ENCODE measurements around the gene ZBTB34.
"Not testable (repeated sequence)": the region's sequence is repeated elsewhere in the genome, so short reads cannot be mapped to it uniquely, and the experiment has no call there.

- TF ChIP-seq POLR2AphosphoS5 (IDR thresholded peaks at IDR 0.05; ENCODE audit: borderline replicate concordance, low read depth, low read length); EZH2 (IDR thresholded peaks at IDR 0.05): not testable (repeated sequence)
These were observed 36.4 kb upstream of the ZBTB34 start for GRCh38 chr9:126824052-126824451.

Data from SK-N-MC (cell line).